Kidney capillary endothelial cell (primary cell): Measurements from ENCODE around the gene VNN1.
A peak's percentile ranks its signal among the peaks of the same experiment; 100 is the strongest.
"Not testable (repeated sequence)": the region's sequence is repeated elsewhere in the genome, so short reads cannot be mapped to it uniquely, and the experiment has no call there.

Source experiments
- DNase-seq: peaks from one replicate; pipeline ENCODE4 v3.0.0-alpha.2; 2018; ENCODE audit warnings: low spot score

The VNN1 gene

GRCh38 chr6:132671295-132671694 is 42.6 kb downstream of the VNN1 start:
- no peak for DNase-seq

DNA sequence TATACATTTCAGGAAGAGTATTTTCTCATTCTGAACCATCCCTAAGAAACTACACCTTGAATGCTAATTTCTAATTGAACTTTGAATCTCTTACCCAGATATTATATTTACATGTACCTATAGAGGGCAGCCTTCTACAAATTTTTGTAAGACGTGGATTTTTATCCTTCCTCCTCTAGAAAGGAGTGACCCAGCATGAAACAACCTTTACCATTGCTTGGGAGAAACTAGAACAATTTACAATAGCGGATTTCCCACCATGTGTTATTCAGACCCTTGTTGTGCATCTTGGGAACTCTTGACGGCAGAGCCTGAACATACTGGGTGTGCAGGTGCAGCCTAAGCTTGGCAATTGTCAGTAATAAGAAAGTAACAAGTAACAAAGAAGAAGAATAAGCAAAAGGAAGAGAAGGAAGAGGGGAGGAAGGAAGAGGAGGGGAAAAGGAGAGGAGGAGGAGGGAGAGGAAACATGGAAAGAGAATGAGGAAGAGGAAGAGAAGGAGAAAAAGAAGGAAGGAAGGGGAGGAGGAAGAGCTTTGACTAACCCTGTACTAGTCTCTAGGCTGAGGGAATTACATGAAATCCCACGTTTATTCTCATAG is 44.1 kb downstream of the VNN1 start:
- peak; percentile 43 for DNase-seq

- no peak for DNase-seq
These were observed 47.7 kb downstream of the VNN1 start for GRCh38 chr6:132666118-132666517.

DNA sequence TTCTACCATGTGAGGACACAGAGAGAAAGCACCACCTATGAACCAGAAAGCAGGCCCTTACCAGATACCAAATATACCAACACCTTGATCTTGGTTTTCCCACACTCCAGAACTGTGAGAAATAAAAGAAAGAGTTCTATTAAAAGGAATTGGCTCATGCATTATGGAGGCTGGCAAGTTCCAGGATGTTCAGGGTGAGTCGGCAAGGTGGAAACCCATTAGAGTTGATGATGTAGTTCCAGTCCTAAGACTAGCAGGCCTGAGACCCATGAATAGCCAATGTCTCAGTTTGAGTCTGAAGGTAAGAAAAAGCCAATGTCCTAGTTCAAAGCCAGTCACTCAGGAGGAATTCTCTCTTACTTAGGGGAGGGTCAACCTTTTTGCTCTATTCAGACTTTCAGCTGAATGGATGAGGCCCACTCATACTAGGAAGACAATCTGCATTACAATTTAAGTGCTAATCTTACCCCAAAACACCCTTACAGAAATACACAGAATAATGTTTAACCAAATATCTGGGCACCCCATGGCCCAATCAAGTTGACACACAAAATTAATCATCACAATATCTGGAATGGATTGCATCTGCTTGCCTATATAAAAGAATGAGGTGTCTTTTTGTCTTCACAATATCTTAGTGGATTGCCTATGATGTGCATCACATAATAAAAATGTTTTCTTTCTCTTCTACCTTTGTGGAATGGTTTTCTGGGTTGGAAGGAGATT is 49.4 kb downstream of the VNN1 start:
- DNase-seq: no peak

GRCh38 chr6:132663661-132664060 is 50.2 kb downstream of the VNN1 start:
- DNase-seq: no peak

DNA sequence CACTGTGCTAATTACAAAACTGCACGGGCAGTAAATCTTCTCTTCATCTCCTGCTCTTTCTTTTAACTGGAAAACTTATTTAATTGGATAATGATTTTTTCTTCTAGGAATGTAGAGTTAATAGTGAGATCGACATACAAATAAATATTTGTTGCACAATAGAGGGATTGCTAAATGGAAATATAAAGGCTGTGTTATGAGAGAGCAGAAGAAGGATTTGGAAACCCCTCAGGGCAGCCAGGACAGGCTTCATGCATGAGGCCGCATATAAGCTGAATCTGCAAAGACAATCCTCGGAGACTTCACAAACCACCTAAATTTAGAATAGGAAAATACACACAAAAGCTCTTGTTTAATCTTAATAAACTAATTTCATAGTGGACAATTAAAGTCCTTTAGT is 51.9 kb downstream of the VNN1 start:
- DNase-seq: no peak

GRCh38 chr6:132659082-132659481 is 54.8 kb downstream of the VNN1 start, which contains the start of gene TAAR1:
TAAR1 (minus strand) TSS chr6:132659182; CDS start chr6:132646003, 13,179 bp downstream.
- DNase-seq: no peak

GRCh38 chr6:132651062-132651461 is 62.8 kb downstream of the VNN1 start:
- DNase-seq: no peak

GRCh38 chr6:132650429-132650828 is 63.4 kb downstream of the VNN1 start:
- no peak for DNase-seq

GRCh38 chr6:132648828-132649227 is 65.0 kb downstream of the VNN1 start:
- no peak for DNase-seq

DNA sequence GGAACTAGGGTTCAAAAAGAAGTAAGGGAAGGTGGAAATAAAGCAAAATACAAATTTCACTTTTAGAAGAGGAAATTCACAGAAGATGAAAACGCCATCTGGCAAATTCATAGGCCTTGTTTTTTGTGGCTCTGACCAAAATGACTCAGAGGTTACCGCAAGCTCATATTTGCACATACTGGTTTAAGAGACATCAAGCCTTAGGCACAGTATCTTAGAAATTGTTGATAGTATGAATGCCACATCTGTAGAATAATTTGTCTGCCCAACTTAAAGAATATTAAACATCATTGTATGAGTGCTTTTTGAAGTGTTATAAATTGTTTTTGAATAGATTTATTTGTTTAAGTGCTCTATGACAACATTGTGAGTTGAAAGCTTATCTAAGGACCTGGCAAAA is 65.5 kb downstream of the VNN1 start:
- no peak for DNase-seq

DNA sequence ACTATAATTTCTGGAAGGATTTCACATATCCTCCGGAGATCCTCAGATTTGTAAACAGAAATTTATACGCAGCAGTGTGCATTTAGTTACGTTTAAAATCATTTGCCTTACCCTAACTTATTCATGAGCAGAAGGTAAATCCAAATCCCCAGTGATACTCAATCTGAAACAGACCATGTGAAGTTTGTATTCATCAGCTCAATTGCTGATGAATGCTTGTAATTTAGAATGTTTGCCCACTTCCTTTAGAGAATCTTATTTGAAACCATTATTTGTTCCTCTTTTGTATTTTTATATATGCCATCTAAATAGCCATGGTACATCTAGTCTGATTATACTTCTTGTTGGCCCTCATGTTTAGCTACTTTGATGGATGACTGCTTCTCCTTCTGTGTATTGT is 70.3 kb downstream of the VNN1 start:
- no peak for DNase-seq

- DNase-seq: not testable (repeated sequence)
These were observed 76.7 kb downstream of the VNN1 start for GRCh38 chr6:132637135-132637534.

GRCh38 chr6:132635906-132636305 is 77.9 kb downstream of the VNN1 start:
- not testable (repeated sequence) for DNase-seq

- not testable (repeated sequence) for DNase-seq
These were observed 78.6 kb downstream of the VNN1 start for GRCh38 chr6:132635288-132635687.

DNA sequence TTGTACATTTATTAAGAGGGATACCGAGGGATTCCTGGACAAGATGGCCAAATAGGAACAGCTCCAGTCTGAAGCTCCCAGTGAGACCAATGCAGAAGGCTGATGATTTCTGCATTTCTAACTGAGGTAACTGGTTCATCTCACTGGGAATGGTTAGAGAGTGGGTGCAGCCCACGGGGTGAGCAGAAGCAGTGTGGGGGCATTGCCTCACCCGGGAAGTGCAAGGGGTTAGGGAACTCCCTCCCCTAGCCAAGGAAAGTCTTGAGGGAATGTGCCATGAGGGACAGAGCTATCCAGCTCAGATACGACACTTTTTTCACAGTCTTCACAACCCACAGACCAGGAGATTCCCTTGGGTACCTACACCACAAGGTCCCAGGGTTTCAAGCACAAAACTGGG is 79.1 kb downstream of the VNN1 start:
- no peak for DNase-seq

GRCh38 chr6:132633362-132633761 is 80.5 kb downstream of the VNN1 start:
- DNase-seq: no peak
